22Rv1 (cell line): Measurements from ENCODE around the gene ITIH6.
"Not testable (repeated sequence)": the region's sequence is repeated elsewhere in the genome, so short reads cannot be mapped to it uniquely, and the experiment has no call there.

Source experiments
- H3K27ac ChIP-seq: fragments of 450-650 bp; 2 replicates; pipeline ENCODE4 v1.5.1; 2017
- ZFX ChIP-seq: fragments of 450-650 bp; IDR thresholded peaks from 2 replicates; pipeline ENCODE4 v1.6.1; 2017; ENCODE audit warnings: antibody characterized with exemption, borderline replicate concordance
- TF ChIP-seq, protein P1 (sequence below): fragments of 450-650 bp; IDR thresholded peaks from 2 replicates; pipeline ENCODE4 v1.5.1; 2017; ENCODE audit warnings: mild to moderate bottlenecking

Gene ITIH6, protein sequence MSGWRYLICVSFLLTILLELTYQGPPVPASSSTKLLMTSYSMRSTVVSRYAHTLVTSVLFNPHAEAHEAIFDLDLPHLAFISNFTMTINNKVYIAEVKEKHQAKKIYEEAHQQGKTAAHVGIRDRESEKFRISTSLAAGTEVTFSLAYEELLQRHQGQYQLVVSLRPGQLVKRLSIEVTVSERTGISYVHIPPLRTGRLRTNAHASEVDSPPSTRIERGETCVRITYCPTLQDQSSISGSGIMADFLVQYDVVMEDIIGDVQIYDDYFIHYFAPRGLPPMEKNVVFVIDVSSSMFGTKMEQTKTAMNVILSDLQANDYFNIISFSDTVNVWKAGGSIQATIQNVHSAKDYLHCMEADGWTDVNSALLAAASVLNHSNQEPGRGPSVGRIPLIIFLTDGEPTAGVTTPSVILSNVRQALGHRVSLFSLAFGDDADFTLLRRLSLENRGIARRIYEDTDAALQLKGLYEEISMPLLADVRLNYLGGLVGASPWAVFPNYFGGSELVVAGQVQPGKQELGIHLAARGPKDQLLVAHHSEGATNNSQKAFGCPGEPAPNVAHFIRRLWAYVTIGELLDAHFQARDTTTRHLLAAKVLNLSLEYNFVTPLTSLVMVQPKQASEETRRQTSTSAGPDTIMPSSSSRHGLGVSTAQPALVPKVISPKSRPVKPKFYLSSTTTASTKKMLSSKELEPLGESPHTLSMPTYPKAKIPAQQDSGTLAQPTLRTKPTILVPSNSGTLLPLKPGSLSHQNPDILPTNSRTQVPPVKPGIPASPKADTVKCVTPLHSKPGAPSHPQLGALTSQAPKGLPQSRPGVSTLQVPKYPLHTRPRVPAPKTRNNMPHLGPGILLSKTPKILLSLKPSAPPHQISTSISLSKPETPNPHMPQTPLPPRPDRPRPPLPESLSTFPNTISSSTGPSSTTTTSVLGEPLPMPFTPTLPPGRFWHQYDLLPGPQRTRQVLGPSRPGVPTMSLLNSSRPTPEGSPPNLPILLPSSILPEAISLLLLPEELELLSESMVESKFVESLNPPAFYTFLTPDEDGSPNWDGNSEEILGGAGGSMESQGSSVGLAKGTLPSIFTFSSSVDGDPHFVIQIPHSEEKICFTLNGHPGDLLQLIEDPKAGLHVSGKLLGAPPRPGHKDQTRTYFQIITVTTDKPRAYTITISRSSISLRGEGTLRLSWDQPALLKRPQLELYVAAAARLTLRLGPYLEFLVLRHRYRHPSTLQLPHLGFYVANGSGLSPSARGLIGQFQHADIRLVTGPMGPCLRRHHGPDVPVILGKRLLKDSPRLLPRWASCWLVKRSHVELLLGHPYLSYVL

DNA sequence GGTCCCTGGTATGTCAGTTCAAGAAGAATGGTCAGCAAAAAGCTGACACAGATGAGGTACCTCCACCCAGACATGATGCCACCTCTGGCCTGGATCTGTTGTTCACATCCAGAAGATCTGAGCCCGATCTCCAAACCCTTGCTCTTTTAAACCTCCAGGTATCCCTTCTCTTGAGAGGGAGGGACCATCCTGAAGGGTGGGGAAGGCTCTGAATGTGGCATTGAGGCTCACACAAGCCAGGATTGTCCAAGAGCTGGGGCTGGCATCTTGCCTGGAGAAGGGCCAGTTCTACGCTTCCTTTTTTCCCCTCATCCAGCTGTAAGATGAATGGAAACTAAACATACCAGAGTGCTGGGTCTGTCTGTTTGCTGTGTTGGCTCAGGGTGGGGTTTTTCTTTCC, at the start of gene ITIH6:
ITIH6 (minus strand) TSS at position 119 of the 400 bp plus-strand sequence; CDS start at position 74, 45 bp downstream.
- TF ChIP-seq, protein P1, sequence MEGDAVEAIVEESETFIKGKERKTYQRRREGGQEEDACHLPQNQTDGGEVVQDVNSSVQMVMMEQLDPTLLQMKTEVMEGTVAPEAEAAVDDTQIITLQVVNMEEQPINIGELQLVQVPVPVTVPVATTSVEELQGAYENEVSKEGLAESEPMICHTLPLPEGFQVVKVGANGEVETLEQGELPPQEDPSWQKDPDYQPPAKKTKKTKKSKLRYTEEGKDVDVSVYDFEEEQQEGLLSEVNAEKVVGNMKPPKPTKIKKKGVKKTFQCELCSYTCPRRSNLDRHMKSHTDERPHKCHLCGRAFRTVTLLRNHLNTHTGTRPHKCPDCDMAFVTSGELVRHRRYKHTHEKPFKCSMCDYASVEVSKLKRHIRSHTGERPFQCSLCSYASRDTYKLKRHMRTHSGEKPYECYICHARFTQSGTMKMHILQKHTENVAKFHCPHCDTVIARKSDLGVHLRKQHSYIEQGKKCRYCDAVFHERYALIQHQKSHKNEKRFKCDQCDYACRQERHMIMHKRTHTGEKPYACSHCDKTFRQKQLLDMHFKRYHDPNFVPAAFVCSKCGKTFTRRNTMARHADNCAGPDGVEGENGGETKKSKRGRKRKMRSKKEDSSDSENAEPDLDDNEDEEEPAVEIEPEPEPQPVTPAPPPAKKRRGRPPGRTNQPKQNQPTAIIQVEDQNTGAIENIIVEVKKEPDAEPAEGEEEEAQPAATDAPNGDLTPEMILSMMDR = no peak
- no peak for TF ChIP-seq ZFX
- no peak within 1 kb of the TSS for H3K27ac ChIP-seq

DNA sequence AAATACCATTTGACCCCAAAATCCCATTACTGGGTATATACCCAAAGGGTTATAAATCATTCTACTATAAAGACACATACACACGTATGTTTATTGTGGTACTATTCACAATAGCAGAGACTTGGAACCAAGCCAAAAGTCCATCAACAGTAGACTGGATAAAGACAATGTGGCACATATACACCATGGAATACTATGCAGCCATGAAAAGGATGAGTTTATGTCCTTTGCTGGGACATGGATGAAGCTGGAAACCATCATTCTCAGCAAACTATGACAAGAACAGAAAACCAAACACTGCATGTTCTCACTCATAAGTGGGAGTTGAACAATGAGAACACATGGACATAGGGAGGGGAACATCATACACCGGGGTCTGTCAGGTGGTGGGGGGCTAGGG, 49.6 kb upstream of the ITIH6 start:
- H3K27ac ChIP-seq = not testable (repeated sequence)

DNA sequence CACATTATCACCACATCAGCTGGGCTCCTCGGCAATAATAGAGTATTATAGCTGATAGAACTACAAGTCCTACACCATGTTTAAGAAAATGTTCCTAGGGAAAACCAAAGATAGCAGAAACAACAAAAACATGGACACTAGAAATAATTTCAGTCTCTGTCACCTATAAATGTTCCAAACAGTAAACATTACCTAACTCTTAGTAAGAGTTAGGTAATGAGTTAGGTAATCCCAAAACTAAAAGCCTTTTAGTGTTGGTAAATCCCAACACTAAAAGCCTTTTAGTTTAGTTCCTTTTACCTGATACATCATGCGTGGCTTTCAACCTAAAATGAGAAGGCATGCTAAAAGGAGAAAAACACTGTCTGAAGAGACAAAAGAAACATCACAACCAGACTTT, 45.0 kb upstream of the ITIH6 start:
- no peak for TF ChIP-seq ZFX
- TF ChIP-seq, protein P1 = no peak
- no peak overlapping the region for H3K27ac ChIP-seq

DNA sequence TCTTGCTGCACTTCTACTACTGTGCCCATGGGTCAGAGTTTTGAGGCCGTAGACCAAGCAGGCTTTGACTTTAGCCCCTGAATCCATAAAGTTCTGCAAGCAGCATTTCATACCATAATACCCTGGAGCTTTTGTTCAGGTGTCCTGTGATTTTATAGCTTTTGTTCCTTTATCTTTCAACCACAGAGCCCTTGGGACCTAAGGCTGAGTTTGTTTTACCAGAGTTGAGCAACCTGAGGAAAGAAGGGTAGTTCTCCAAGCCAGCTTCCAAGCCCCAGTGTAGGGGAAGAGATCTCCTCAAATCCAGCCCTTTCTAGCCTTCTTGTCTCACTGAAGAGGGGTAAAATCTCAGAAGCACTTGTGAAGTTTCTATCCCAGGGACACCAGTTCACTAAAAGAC, 44.6 kb upstream of the ITIH6 start:
- H3K27ac ChIP-seq = no peak overlapping the region
- TF ChIP-seq ZFX = no peak
- TF ChIP-seq, protein P1 = no peak

DNA sequence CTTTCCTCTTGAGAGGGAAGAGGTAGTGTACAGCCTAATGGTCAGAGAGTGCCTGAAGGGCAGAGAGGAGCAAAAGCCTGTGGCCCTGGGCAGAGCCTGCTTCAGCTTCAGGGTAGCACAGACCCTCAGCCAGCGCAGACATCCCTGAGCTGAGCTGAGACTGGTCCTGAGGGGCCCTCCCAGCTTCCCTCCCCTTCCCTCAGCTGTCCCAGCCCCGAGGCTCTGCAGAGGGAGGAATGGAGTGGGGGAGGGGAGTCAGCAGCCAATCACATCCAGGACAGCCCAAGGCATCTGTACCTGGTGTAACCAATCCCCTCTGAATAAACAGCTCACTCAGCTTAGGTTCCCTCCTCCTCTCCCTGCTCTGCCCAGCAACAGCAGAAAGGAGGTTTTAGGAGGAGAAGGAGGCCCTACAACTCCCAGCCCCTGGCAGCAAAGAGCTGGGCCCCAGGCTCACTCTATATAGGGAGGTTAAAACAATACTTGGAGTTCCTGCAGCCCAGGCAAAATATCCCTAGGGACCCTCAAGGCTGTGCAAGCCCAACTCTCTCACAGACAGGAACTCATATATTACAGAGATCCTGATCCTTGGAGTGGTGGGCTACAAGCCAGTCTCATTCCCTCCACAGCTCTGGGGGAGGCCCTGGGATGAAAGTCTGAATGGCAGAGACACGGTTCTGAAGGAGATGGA, 43.3 kb upstream of the ITIH6 start:
- not testable (repeated sequence) for H3K27ac ChIP-seq

DNA sequence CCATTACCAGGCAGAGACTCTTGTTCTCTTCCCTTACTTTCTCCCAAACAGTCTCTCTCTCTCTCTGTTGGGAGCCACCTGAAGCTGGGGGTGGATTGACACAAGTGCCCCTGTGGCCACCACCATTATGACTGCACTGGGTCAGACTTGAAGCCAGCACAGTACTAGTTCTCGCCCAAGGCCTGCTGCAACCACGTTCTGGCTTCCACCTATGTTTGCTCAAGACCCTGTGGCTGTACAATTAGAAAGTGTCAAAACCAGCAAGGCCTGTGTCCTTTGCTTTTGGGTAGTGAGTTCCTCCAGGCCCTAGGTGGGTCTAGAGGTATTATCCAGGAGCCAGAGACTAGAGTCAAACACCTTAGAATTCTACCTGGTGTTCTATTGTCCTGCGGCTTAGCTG, 40.5 kb upstream of the ITIH6 start:
- TF ChIP-seq, protein P1 = no peak
- TF ChIP-seq ZFX = no peak

DNA sequence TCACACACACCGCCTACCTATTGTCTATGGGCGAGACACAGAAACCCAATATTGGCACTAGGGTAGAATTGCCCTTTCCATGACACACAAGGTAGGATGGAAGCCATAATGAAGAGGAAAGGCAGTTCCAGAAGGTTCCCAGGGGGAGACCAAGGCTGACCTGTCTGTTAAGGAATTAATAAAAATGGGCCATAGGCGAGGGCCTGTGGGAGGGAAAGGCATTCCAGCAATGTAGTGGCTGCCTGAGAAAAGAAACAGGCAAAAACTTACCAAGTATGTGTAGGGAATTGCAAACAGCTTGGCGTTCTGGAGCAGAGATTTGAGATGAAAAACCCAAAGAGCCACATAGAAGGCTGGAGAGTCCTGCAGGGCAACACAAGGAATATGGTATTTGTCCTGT, 28.5 kb upstream of the ITIH6 start:
- TF ChIP-seq, protein P1 = no peak
- TF ChIP-seq ZFX = no peak
- H3K27ac ChIP-seq = no peak overlapping the region

More for the DNA sequence above, 40.5 kb upstream of the ITIH6 start:
- H3K27ac ChIP-seq = no peak overlapping the region
